Astrocyte (in vitro differentiated cells and primary cell): ENCODE results near the gene KLF18. TPM values are rescaled to one million over a fixed set of nuclear protein-coding genes. Genes with fewer than 3 reads are reported as not detected.

Source experiments
- DNase-seq: peaks from one replicate; pipeline ENCODE4 v3.0.0-alpha.2; 2010; ENCODE audit warnings: low read depth
- FAIRE-seq: peaks from 2 replicates; lab custom pipeline; 2011; peaks lifted over from hg19 to GRCh38; lab: Jason Lieb, UNC
- H2AFZ ChIP-seq: 2 replicates; pipeline ENCODE4 v1.6.0; 2012; ENCODE audit warnings: low read depth, low read length, inconsistent platforms
- H3K27ac ChIP-seq: 2 replicates; pipeline ENCODE4 v1.5.1; 2011; ENCODE audit warnings: low read depth, low read length, inconsistent platforms
- H3K27me3 ChIP-seq: 2 replicates; pipeline ENCODE4 v1.6.0; 2011; ENCODE audit warnings: low read length, inconsistent platforms; ENCODE audit not compliant: insufficient read depth
- H3K36me3 ChIP-seq: 2 replicates; pipeline ENCODE4 v1.5.1; 2011; ENCODE audit warnings: low read length, inconsistent platforms; ENCODE audit not compliant: insufficient read depth
- H3K4me1 ChIP-seq: 2 replicates; pipeline ENCODE4 v1.5.1; 2011; ENCODE audit warnings: low read length, inconsistent platforms; ENCODE audit not compliant: insufficient read depth
- H3K4me2 ChIP-seq: 2 replicates; pipeline ENCODE4 v1.6.0; 2012; ENCODE audit warnings: low read length, inconsistent platforms
- H3K4me3 ChIP-seq: 2 replicates; pipeline ENCODE4 v1.5.1; 2011; ENCODE audit warnings: low read depth, mild to moderate bottlenecking, low read length, inconsistent platforms; ENCODE audit not compliant: insufficient read depth
- H3K79me2 ChIP-seq: 2 replicates; pipeline ENCODE4 v1.6.0; 2012; ENCODE audit warnings: mild to moderate bottlenecking, low read length, inconsistent platforms; ENCODE audit not compliant: insufficient read depth
- H3K9ac ChIP-seq: 2 replicates; pipeline ENCODE4 v1.6.0; 2012; ENCODE audit warnings: mild to moderate bottlenecking, low read length, inconsistent platforms
- H3K9me3 ChIP-seq: 2 replicates; pipeline ENCODE4 v1.5.1; 2012; ENCODE audit warnings: low read depth, mild to moderate bottlenecking, low read length, inconsistent platforms; ENCODE audit not compliant: insufficient read depth
- H4K20me1 ChIP-seq: 2 replicates; pipeline ENCODE4 v1.6.0; 2012; ENCODE audit warnings: low read length, inconsistent platforms; ENCODE audit not compliant: insufficient read depth
- H3K27ac Mint-ChIP-seq: one replicate; pipeline ENCODE4 v1.8.0; 2021; ENCODE audit warnings: mild to moderate bottlenecking, mixed read lengths; ENCODE audit not compliant: unreplicated experiment
- H3K27me3 Mint-ChIP-seq: one replicate; pipeline ENCODE4 v1.8.0; 2021; ENCODE audit warnings: low read depth, mixed read lengths; ENCODE audit not compliant: unreplicated experiment
- H3K36me3 Mint-ChIP-seq: one replicate; pipeline ENCODE4 v1.8.0; 2021; ENCODE audit warnings: low read depth, mixed read lengths; ENCODE audit not compliant: unreplicated experiment
- H3K4me1 Mint-ChIP-seq: one replicate; pipeline ENCODE4 v1.8.0; 2021; ENCODE audit warnings: low read depth, mixed read lengths; ENCODE audit not compliant: unreplicated experiment
- H3K4me3 Mint-ChIP-seq: one replicate; pipeline ENCODE4 v1.8.0; 2021; ENCODE audit warnings: mild to moderate bottlenecking, moderate library complexity, mixed read lengths; ENCODE audit not compliant: unreplicated experiment
- H3K9me3 Mint-ChIP-seq: one replicate; pipeline ENCODE4 v1.8.0; 2021; ENCODE audit warnings: mild to moderate bottlenecking, mixed read lengths; ENCODE audit not compliant: unreplicated experiment
- CTCF ChIP-seq: IDR thresholded peaks from 2 replicates; pipeline ENCODE4 v1.5.1; 2011; ENCODE audit warnings: low read depth, mild to moderate bottlenecking, inconsistent platforms, low read length, moderate library complexity; ENCODE audit not compliant: insufficient read depth
- EZH2 ChIP-seq: IDR thresholded peaks from 2 replicates; pipeline ENCODE4 v1.6.1; 2012; ENCODE audit warnings: mild to moderate bottlenecking, low read length, inconsistent platforms; ENCODE audit not compliant: insufficient read depth
- total RNA-seq: library from RNA; stranded (reverse); gene quantifications from 2 replicates; pipeline ENCODE4 v1.2.1, GENCODE V29; 2021

Gene KLF18
- total RNA-seq, 1 donor from 2014 or later: not detected

GRCh38 chr1:44152692-44153091 lies 11.3 kb upstream of the KLF18 start:
- Histone ChIP-seq H3K79me2 (no peaks in the 10 kb centered on the region), H3K4me1 (peaks cover 3% of the 10 kb centered on the region), H2AFZ (no peak overlapping the region), H4K20me1 (no peaks in the 10 kb centered on the region), H3K9me3 (no peaks in the 10 kb centered on the region), H3K4me3 (no peak overlapping the region), H3K27ac (no peak overlapping the region), H3K4me2 (no peak overlapping the region), H3K27me3 (peaks cover 18% of the 10 kb centered on the region), H3K36me3 (no peaks in the 10 kb centered on the region), H3K9ac (no peak overlapping the region)
- Mint-ChIP-seq H3K27me3 (no peaks in the 10 kb centered on the region), H3K4me3 (no peak overlapping the region), H3K27ac (no peak overlapping the region), H3K9me3 (peaks cover 2% of the 10 kb centered on the region), H3K36me3 (no peaks in the 10 kb centered on the region), H3K4me1 (no peaks in the 10 kb centered on the region)
- FAIRE-seq (no peak), DNase-seq (no peak)
- TF ChIP-seq CTCF (no peak), EZH2 (no peak)

GRCh38 chr1:44151808-44152207 lies 10.4 kb upstream of the KLF18 start:
- Histone ChIP-seq H3K27ac (no peak overlapping the region), H3K9me3 (no peaks in the 10 kb centered on the region), H3K4me3 (no peak overlapping the region), H3K4me2 (no peak overlapping the region), H3K9ac (no peak overlapping the region), H3K79me2 (no peaks in the 10 kb centered on the region), H3K27me3 (peaks cover 18% of the 10 kb centered on the region), H3K36me3 (no peaks in the 10 kb centered on the region), H2AFZ (no peak overlapping the region), H3K4me1 (peaks cover 3% of the 10 kb centered on the region), H4K20me1 (no peaks in the 10 kb centered on the region)
- Mint-ChIP-seq H3K27ac (no peak overlapping the region), H3K4me3 (no peak overlapping the region), H3K27me3 (no peaks in the 10 kb centered on the region), H3K9me3 (peaks cover 2% of the 10 kb centered on the region), H3K36me3 (no peaks in the 10 kb centered on the region), H3K4me1 (no peaks in the 10 kb centered on the region)
- FAIRE-seq (no peak), DNase-seq (no peak)
- TF ChIP-seq CTCF (no peak), EZH2 (no peak)

- H3K4me1 ChIP-seq: peaks cover 3% of the 10 kb centered on the region
- H3K4me1 Mint-ChIP-seq: no peaks in the 10 kb centered on the region
- TF ChIP-seq CTCF (no peak), EZH2 (no peak)
- no peaks in the 10 kb centered on the region for H3K9me3 ChIP-seq
- FAIRE-seq: no peak
- no peak overlapping the region for H3K4me2 ChIP-seq
- H2AFZ ChIP-seq: no peak overlapping the region
- H3K27me3 ChIP-seq: peaks cover 18% of the 10 kb centered on the region
- H3K36me3 ChIP-seq: no peaks in the 10 kb centered on the region
- peak; percentile 1 for DNase-seq
- no peak overlapping the region for H3K27ac ChIP-seq
- H3K9me3 Mint-ChIP-seq: peaks cover 4% of the 10 kb centered on the region
- no peak overlapping the region for H3K9ac ChIP-seq
- no peaks in the 10 kb centered on the region for H3K27me3 Mint-ChIP-seq
- no peak overlapping the region for H3K4me3 ChIP-seq
- H3K79me2 ChIP-seq: no peaks in the 10 kb centered on the region
- H4K20me1 ChIP-seq: no peaks in the 10 kb centered on the region
- H3K36me3 Mint-ChIP-seq: no peaks in the 10 kb centered on the region
- no peak overlapping the region for H3K4me3 Mint-ChIP-seq
- no peak overlapping the region for H3K27ac Mint-ChIP-seq
Observed at GRCh38 chr1:44151332-44151731, 9.9 kb upstream of the KLF18 start.
